UCSD-AML1 (cell line): Measurements from ENCODE around the gene PPIP5K1.
"Not testable (repeated sequence)": the region's sequence is repeated elsewhere in the genome, so short reads cannot be mapped to it uniquely, and the experiment has no call there.

ENCODE experiments used
- DNase-seq: peaks from one replicate; lab custom pipeline; 2025; ENCODE audit not compliant: unreplicated experiment; lab: John Stamatoyannopoulos, UW

The PPIP5K1 gene

GRCh38 chr15:43589778-43590466 is at the start of gene PPIP5K1:
Gene PPIP5K1, minus strand, starts transcription at chr15:43590208. Its CDS starts 5,704 bp downstream, at chr15:43584504.
- DNase-seq: not testable (repeated sequence)

- DNase-seq: not testable (repeated sequence)
Observed at GRCh38 chr15:43638464-43639204, 48.6 kb upstream of the PPIP5K1 start.

- not testable (repeated sequence) for DNase-seq
Observed at GRCh38 chr15:43626937-43627336, 36.9 kb upstream of the PPIP5K1 start.

GRCh38 chr15:43625106-43625505 is 35.1 kb upstream of the PPIP5K1 start:
- DNase-seq: no peak

GRCh38 chr15:43622068-43622799 is 32.2 kb upstream of the PPIP5K1 start:
- DNase-seq: not testable (repeated sequence)

GRCh38 chr15:43618700-43619099 is 28.7 kb upstream of the PPIP5K1 start, which contains the start of gene STRC:
Gene STRC, minus strand, starts transcription at chr15:43618800. Its CDS starts 78 bp downstream, at chr15:43618722.
- not testable (repeated sequence) for DNase-seq

- DNase-seq: not testable (repeated sequence)
Observed at GRCh38 chr15:43617750-43618149, 27.7 kb upstream of the PPIP5K1 start.

GRCh38 chr15:43602233-43602632 is 12.2 kb upstream of the PPIP5K1 start:
- not testable (repeated sequence) for DNase-seq

GRCh38 chr15:43600200-43600599 is 10.2 kb upstream of the PPIP5K1 start:
- not testable (repeated sequence) for DNase-seq

- DNase-seq: not testable (repeated sequence)
Observed at GRCh38 chr15:43599131-43599530, 9.1 kb upstream of the PPIP5K1 start.

GRCh38 chr15:43593328-43594190 is 3.6 kb upstream of the PPIP5K1 start, which contains the start of gene CKMT1B:
Gene CKMT1B, plus strand, starts transcription at chr15:43594027. Its CDS starts 192 bp downstream, at chr15:43594219.
- not testable (repeated sequence) for DNase-seq

- not testable (repeated sequence) for DNase-seq
Observed at GRCh38 chr15:43592841-43593240, 2.8 kb upstream of the PPIP5K1 start.

GRCh38 chr15:43574607-43575006 is 15.4 kb downstream of the PPIP5K1 start:
- DNase-seq: not testable (repeated sequence)

GRCh38 chr15:43566615-43567014 is 23.4 kb downstream of the PPIP5K1 start:
- DNase-seq: not testable (repeated sequence)

- not testable (repeated sequence) for DNase-seq
Observed at GRCh38 chr15:43563793-43564192, 26.2 kb downstream of the PPIP5K1 start.

GRCh38 chr15:43562753-43563152 is 27.3 kb downstream of the PPIP5K1 start:
- DNase-seq: not testable (repeated sequence)

- DNase-seq: no peak
Observed at GRCh38 chr15:43552986-43553385, 37.0 kb downstream of the PPIP5K1 start.

GRCh38 chr15:43552256-43552655 is 37.8 kb downstream of the PPIP5K1 start:
- DNase-seq: no peak

- no peak for DNase-seq
Observed at GRCh38 chr15:43550527-43551363, 39.3 kb downstream of the PPIP5K1 start.
